ENCODE results near the gene PHRF1. TPM values are rescaled to one million over a fixed set of nuclear protein-coding genes. Genes with fewer than 3 reads are reported as not detected.

The PHRF1 gene
- total RNA-seq, 1 experiment from 2014 or later = 48.9 TPM

DNA sequence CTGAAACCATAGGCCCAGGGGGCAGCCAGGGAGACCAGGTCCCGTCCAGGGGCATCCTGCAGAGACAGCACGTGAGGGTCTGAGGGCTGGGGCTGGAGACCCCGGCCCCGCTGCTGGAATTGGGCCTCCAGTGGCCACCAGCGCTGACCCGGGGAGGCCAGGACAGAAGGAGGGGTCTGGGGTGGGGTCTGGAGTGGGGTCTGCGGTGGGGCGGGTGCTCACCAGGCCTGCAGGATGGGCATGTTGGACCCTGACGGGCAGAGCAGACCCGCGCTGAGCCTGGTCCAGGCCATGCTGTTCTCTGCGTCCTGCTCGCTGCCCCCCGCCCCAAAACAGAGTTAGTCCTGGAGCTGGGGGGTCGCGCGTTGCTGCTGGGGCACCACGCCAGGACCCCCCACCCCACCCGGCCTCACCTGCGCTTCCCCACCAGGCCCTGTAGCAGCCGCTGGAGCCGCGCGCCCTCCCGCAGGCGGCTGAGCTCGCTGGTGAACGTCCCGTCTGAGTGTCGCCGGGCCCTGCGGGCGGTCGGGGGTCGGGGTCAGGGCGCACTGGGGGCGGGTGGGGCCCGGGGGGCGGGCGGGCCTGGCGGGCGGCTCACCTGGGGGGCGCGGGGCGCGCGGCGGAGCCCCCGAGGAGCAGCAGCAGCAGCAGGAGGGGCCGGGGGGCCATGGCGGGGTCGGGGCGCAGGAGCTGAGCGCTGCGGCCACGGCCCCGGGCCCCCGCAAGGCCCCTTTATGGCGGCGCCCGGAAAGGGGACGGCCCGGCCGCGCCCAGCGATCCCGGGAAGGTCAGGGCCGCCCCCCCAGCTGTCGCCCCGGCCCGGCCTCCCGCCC lies 50.4 kb downstream of the PHRF1 start, which contains the start of gene SCT:
Gene SCT, minus strand, starts transcription at position 707 of the 833 bp plus-strand sequence. Its CDS starts 38 bp downstream, at position 669.
- Histone ChIP-seq H3K18ac (ENCODE audit: insufficient read length, low read depth, low read length) (no peak within 1 kb of the TSS), H3K14ac (ENCODE audit: insufficient read depth, low read length) (no peak within 1 kb of the TSS), H3K4me1 (ENCODE audit: insufficient read depth, low read length) (no peaks in the 10 kb centered on the region), H2BK120ac (ENCODE audit: low read depth, low read length, poor library complexity, severe bottlenecking) (no peak within 1 kb of the TSS), H3K79me1 (ENCODE audit: insufficient read depth, low read depth, low read length, poor library complexity, severe bottlenecking) (no peaks in the 10 kb centered on the region), H3K79me2 (ENCODE audit: insufficient read depth, low read length) (no peaks in the 10 kb centered on the region), H3K23me2 (ENCODE audit: insufficient read length, low read depth, low read length, poor library complexity, severe bottlenecking) (no peaks in the 10 kb centered on the region), H4K91ac (ENCODE audit: insufficient read length, low read depth, low read length) (no peak within 1 kb of the TSS), H3K23ac (ENCODE audit: insufficient read length, low read depth, low read length) (no peak within 1 kb of the TSS), H3K27ac (ENCODE audit: insufficient read length, low read depth, low read length) (no peak within 1 kb of the TSS), H3K27me3 (ENCODE audit: insufficient read depth, low read length) (peaks cover 6% of the 10 kb centered on the region; the same call in 1 of the 2 replicates), H2BK20ac (ENCODE audit: low read depth, low read length, poor library complexity, severe bottlenecking) (no peak within 1 kb of the TSS), H4K20me1 (ENCODE audit: control insufficient read depth, insufficient read depth, insufficient read length) (no peaks in the 10 kb centered on the region), H2BK15ac (ENCODE audit: low read depth, low read length) (no peak within 1 kb of the TSS), H3K4ac (ENCODE audit: low read depth, low read length) (no peak within 1 kb of the TSS), H2BK5ac (ENCODE audit: insufficient read length, low read length) (no peak within 1 kb of the TSS), H3K56ac (ENCODE audit: insufficient read length, low read depth, low read length) (no peak within 1 kb of the TSS), H4K5ac (ENCODE audit: insufficient read length, low read depth, low read length) (no peak within 1 kb of the TSS), H3K9me3 (ENCODE audit: control insufficient read depth, low read depth, low read length) (no peaks in the 10 kb centered on the region), H3K4me2 (ENCODE audit: insufficient read depth, insufficient read length, low read length) (peak within 1 kb of the TSS; percentile 40), H2BK12ac (ENCODE audit: insufficient read length, low read depth, low read length) (no peak within 1 kb of the TSS), H2AK5ac (ENCODE audit: insufficient read length, low read length) (no peak within 1 kb of the TSS), H2AFZ (ENCODE audit: low read length) (no peak within 1 kb of the TSS), H3K9ac (ENCODE audit: extremely low read depth, insufficient read length, low read length) (no peak within 1 kb of the TSS), H3T11ph (ENCODE audit: low read length) (no peak within 1 kb of the TSS), H4K8ac (replicated peaks; ENCODE audit: insufficient read length, low read depth, low read length) (no peak within 1 kb of the TSS)
- no CpG with 5 or more reads among the region's 72 CpGs for WGBS (ENCODE audit: extremely low coverage, insufficient read length, low lambda C conversion rate)
- H3K9me3 Mint-ChIP-seq = no peaks in the 10 kb centered on the region; a peak in 1 of 5 replicates
- no peak within 1 kb of the TSS for H3K27ac Mint-ChIP-seq
- peaks cover 28% of the 10 kb centered on the region for H3K27me3 Mint-ChIP-seq (ENCODE audit: low read depth)
- H3K4me3 Mint-ChIP-seq = peak within 1 kb of the TSS; percentile 46 to 57
- H3K36me3 Mint-ChIP-seq (ENCODE audit: insufficient read depth in 1 of 3, low read depth in 3 of 3) = peaks cover 0 to 3% (median 0%) of the 10 kb centered on the region in 3 experiments; a peak in 3 of 7 replicates
- no peak for TF ChIP-seq CTCF (conservative IDR thresholded peaks at IDR 0.05)
- H3K4me1 Mint-ChIP-seq = peaks cover 9 to 24% of the 10 kb centered on the region in 2 experiments
- peak; percentile 42 for DNase-seq
